ENCODE results near the gene FNIP1.
"Not testable (repeated sequence)": the region's sequence is repeated elsewhere in the genome, so short reads cannot be mapped to it uniquely, and the experiment has no call there.

DNA sequence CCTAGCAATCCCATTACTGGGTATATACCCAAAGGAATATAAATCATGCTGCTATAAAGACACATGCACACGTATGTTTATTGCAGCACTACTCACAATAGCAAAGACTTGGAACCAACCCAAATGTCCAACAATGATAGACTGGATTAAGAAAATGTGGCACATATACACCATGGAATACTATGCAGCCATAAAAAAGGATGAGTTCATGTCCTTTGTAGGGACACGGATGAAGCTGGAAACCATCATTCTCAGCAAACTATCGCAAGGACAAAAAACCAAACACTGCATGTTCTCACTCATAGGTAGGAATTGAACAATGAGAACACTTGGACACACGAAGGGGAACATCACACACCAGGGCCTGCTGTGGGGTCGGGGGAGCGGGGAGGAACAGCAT is 61.9 kb downstream of the FNIP1 start:
- TF ChIP-seq CTCF (conservative IDR thresholded peaks at IDR 0.05; ENCODE audit: low read length); EZH2phosphoT487 (IDR thresholded peaks at IDR 0.05; ENCODE audit: borderline replicate concordance): not testable (repeated sequence)

All from Loucy (cell line).